Neural progenitor cell (in vitro differentiated cells): ENCODE results near the gene AJAP1.

ENCODE experiments used
- EZH2 ChIP-seq: fragments of 200-600 bp; sonication (generic); IDR thresholded peaks from 2 replicates; pipeline ENCODE4 v1.6.1; 2017; ENCODE audit warnings: antibody characterized with exemption, mild to moderate bottlenecking, moderate library complexity
- EZH2phosphoT487 ChIP-seq: fragments of 200-600 bp; sonication (generic); IDR thresholded peaks from 2 replicates; pipeline ENCODE4 v1.6.1; 2017; ENCODE audit warnings: antibody characterized with exemption
- TF ChIP-seq, protein P1 (sequence below): fragments of 200-600 bp; sonication (generic); IDR thresholded peaks from 2 replicates; pipeline ENCODE4 v1.5.1; 2017; ENCODE audit warnings: antibody characterized with exemption, mild to moderate bottlenecking

DNA sequence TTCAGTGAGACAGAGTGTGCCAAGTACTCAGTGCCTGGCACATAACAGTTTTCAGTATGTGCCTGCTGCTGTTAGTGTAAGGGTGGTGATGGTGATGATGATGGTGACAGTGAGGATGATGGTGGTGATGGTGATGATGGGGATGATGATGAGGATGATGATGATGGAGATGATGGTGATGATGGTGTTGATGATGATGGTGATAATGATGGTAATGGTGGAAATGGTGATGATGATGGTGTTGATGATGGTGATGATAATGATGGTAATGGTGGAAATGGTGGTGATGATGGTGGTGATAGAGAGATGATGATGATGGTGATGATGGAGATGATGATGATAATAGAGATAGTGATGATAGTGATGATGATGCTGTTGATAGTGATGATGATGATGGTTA is 62.0 kb downstream of the AJAP1 start:
- TF ChIP-seq, protein P1, sequence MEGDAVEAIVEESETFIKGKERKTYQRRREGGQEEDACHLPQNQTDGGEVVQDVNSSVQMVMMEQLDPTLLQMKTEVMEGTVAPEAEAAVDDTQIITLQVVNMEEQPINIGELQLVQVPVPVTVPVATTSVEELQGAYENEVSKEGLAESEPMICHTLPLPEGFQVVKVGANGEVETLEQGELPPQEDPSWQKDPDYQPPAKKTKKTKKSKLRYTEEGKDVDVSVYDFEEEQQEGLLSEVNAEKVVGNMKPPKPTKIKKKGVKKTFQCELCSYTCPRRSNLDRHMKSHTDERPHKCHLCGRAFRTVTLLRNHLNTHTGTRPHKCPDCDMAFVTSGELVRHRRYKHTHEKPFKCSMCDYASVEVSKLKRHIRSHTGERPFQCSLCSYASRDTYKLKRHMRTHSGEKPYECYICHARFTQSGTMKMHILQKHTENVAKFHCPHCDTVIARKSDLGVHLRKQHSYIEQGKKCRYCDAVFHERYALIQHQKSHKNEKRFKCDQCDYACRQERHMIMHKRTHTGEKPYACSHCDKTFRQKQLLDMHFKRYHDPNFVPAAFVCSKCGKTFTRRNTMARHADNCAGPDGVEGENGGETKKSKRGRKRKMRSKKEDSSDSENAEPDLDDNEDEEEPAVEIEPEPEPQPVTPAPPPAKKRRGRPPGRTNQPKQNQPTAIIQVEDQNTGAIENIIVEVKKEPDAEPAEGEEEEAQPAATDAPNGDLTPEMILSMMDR, result no peak
- no peak for TF ChIP-seq EZH2
- TF ChIP-seq EZH2phosphoT487, result no peak
